ENCODE measurements around the gene MFSD2B.
"Not testable (repeated sequence)": the region's sequence is repeated elsewhere in the genome, so short reads cannot be mapped to it uniquely, and the experiment has no call there.

The MFSD2B gene

DNA sequence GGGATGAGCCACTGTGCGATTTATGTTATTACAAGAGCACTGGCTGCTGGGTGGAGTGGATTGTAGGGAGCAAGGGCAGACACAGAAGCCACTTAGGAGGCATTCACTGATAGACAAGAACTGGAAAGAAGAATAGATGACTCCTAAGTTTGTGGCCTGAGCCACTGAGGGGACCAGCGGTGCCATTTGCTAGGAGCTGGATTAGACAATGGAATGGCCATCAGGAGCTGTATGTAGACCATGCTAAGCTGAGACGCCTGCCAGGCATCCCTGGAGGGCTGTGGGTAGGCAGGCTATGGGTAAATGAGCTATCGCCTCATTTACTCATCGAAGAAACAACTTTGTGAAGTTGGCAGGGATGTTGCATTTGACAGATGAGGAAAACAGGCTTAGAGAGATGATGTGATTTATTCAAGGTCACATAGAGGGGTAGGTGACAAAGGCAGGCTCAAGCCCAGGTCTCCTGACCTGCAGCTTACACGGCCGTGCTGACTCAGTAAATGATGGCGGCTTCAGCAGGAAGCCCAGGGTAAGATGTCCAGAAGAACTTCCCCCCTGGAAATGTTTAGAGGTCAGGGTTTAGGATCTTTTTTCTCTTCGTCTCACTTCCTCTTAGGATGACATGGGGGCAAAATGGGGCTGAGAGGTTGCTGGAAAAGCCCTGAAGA, 2.8 kb downstream of the MFSD2B start:
- no peak for TF ChIP-seq ZNF274 (IDR thresholded peaks at IDR 0.05; ENCODE audit: low read depth, low read length)
- no peak overlapping the region for H3K4me3 ChIP-seq (ENCODE audit: low read length)

DNA sequence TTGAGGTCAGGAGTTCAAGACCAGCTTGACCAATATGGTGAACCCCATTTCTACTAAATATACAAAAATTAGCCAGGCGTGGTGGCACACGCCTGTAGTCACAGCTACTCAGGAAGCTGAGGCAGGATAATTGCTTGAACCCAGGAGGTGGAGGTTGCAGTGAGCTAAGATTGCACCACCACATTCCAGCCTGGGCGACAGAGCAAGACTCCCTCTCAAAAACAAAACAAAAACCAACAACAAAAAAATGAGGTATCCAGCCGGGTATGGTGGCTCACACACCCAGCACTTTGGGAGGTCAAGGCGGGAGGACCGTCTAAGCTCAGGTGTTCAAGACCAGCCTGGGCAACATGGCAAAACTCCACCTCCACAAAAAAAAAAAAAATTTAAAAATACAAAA, 5.0 kb downstream of the MFSD2B start:
- H3K4me3 ChIP-seq (ENCODE audit: low read length): not testable (repeated sequence)

- H3K4me3 ChIP-seq (ENCODE audit: low read length): no peak overlapping the region
- TF ChIP-seq ZNF274 (IDR thresholded peaks at IDR 0.05; ENCODE audit: low read depth, low read length): no peak
Measured at GRCh38 chr2:24015562-24016375, 5.9 kb downstream of the MFSD2B start.

DNA sequence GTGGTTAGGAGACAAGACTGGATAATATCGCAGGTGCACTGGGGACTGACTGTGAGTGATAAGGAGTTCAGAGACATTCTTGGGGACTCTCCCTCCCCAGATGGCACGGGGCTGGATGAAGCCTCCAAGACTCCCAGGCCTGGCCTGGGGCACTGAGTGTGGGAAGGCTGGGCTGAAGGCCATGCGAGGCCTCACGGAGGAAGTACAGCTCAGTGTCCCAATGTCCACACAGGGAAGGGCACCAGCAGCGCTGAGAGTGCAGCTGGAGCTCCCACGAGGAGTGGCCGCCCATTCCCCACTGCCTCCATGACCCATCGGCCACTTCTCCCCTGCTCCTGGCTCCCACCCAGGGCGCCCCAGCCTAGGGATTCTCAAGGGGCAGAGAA, 6.5 kb downstream of the MFSD2B start:
- TF ChIP-seq ZNF274 (IDR thresholded peaks at IDR 0.05; ENCODE audit: low read depth, low read length): no peak
- H3K4me3 ChIP-seq (ENCODE audit: low read length): no peak overlapping the region

DNA sequence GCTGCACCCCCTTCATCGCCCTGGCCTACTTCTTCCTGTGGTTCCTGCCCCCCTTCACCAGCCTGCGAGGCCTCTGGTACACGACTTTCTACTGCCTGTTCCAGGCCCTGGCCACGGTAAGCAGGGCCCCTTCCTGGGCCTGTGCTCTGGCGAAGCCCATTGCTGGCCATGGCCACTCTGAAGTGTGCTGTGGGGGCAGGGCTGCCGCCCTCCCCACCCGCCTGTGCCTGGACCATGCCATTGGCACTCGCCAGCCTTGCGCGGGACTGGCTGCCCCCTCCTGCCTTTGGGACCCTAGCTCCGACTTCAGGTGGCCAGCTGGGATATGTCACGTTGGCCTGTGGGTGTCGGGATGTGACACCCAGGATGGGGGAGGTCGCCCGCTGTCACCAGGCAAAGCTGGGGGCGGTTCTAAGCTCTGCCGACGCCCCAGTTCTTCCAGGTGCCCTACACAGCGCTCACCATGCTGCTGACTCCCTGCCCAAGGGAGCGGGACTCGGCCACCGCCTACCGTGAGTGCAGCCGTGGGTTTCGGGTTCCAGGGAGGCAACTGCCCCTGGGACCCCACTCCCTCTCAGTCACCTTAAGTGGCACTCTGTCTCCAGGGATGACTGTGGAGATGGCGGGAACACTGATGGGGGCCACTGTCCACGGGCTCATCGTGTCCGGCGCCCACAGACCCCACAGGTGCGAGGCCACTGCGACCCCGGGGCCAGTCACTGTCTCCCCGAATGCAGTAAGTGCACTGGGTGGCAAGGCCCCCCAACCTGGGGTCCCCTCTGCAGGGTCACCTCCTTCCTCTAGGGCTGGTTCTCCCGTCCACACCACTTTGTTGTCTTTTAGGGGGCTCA, 7.2 kb downstream of the MFSD2B start:
- TF ChIP-seq ZNF274 (IDR thresholded peaks at IDR 0.05; ENCODE audit: low read depth, low read length): no peak
- no peak overlapping the region for H3K4me3 ChIP-seq (ENCODE audit: low read length)

- no peak overlapping the region for H3K4me3 ChIP-seq (ENCODE audit: low read length)
- no peak for TF ChIP-seq ZNF274 (IDR thresholded peaks at IDR 0.05; ENCODE audit: low read depth, low read length)
Measured at GRCh38 chr2:24017711-24018110, 7.8 kb downstream of the MFSD2B start.

GRCh38 chr2:24018241-24018640, 8.4 kb downstream of the MFSD2B start:
- H3K4me3 ChIP-seq (ENCODE audit: low read length): no peak overlapping the region
- TF ChIP-seq ZNF274 (IDR thresholded peaks at IDR 0.05; ENCODE audit: low read depth, low read length): no peak

DNA sequence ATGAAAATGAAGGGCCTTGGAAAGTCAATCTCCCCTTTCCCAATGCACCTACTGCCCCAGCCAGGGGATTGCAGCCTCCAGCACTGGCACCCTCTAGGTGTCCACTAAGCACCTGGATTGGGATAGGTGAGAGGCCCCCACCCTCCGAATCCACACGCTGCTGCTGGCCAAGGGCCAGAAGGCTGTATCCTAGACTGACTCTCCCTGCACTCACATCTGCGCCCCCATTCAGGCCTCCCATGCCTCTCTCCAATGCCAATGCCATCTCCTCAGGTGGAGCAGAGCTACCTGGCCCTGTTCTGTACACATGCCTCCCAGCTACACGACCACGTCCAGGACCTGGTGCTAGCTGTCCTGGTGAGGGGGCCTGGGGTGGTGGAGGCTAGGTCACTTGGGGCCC, 9.8 kb downstream of the MFSD2B start:
- TF ChIP-seq ZNF274 (IDR thresholded peaks at IDR 0.05; ENCODE audit: low read depth, low read length): no peak
- H3K4me3 ChIP-seq (ENCODE audit: low read length): no peak overlapping the region

DNA sequence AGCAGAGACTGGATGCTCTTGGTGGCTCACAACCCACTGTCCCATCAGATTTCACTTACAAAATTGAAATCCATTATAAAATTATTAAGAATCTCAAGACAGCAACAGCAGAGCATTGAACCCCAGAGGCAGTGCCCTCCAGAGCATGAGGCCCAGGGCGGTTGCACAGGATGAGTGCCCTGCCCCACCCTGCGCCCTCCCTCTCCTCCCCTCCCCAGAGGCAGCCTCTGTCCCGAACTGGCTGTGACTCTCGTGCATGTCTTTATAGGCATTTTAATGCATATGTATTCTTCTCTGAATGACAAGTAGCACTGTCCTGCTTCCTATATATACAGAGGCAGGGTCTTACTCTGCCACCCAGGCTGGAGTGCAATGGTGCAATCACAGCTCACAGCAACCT, 10.4 kb downstream of the MFSD2B start:
- no peak overlapping the region for H3K4me3 ChIP-seq (ENCODE audit: low read length)
- TF ChIP-seq ZNF274 (IDR thresholded peaks at IDR 0.05; ENCODE audit: low read depth, low read length): no peak

- H3K4me3 ChIP-seq (ENCODE audit: low read length): no peak overlapping the region
- TF ChIP-seq ZNF274 (IDR thresholded peaks at IDR 0.05; ENCODE audit: low read depth, low read length): no peak
Measured at GRCh38 chr2:24021122-24021998, 11.5 kb downstream of the MFSD2B start.

- TF ChIP-seq ZNF274 (IDR thresholded peaks at IDR 0.05; ENCODE audit: low read depth, low read length): no peak
- no peak overlapping the region for H3K4me3 ChIP-seq (ENCODE audit: low read length)
Measured at GRCh38 chr2:24022324-24022974, 12.6 kb downstream of the MFSD2B start.

DNA sequence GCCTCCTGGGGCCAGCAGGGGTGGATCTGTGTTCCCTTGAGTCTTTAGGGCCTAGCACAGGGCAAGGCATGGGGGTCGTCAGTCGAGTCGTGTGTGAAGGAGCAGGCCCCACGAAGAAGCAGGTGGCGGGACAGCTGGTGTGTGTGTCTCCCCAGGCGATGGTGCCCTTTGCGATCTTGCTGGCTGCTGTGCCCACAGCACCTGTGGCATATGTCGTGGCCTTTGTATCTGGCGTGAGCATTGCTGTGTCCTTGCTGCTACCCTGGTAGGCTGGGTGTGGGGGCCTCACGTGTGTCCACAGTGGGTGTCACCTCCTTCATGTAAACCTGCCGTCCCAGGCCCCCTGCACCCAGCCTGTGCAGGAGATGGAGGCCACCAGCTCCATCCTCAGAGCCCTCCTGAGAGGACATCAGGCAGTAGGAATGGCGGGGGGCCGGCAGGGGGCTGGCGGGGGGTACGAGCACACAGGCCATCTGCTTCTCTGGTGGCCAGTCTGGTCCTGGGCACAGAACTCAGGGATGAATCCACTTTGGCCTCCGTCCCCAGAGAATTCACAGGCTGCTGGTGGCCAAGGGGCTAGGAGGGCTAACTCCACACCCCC, 13.2 kb downstream of the MFSD2B start:
- TF ChIP-seq ZNF274 (IDR thresholded peaks at IDR 0.05; ENCODE audit: low read depth, low read length): no peak
- no peak overlapping the region for H3K4me3 ChIP-seq (ENCODE audit: low read length)

DNA sequence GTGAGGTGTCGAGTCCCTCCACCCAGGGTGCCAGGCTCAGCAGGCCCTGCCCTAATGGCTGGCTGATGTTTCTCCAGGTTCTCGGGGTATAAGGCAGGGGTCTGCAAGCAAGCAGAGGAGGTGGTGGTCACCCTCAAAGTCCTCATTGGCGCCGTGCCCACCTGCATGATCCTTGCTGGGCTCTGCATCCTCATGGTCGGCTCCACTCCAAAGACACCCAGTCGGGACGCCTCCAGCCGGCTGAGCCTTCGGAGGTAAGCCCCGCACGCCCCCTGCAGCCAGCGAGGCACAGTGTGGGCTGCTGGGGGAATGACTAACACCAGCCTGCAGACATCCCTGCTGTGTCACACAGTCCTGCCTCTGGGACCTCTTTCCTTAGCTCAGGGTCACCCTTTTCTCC, 14.1 kb downstream of the MFSD2B start:
- no peak for TF ChIP-seq ZNF274 (IDR thresholded peaks at IDR 0.05; ENCODE audit: low read depth, low read length)
- H3K4me3 ChIP-seq (ENCODE audit: low read length): no peak overlapping the region
